K562 treated with DMSO at 1 percent for 24 hours (cell line): ENCODE data around the gene DGKZ. TPM values are rescaled to one million over a fixed set of nuclear protein-coding genes. Genes with fewer than 3 reads are reported as not detected.

Experiments used
- total RNA-seq: library from RNA; unstranded; fragments of 300-600 nt; gene quantifications from 2 replicates; pipeline ENCODE4 v1.2.3, GENCODE V29; 2022; ENCODE audit warnings: low read depth; ENCODE audit not compliant: insufficient read depth

The DGKZ gene
- total RNA-seq = 112 and 116 TPM in 2 replicates

GRCh38 chr11:46346886-46347636 is at the start of gene DGKZ:
Gene DGKZ (plus strand): TSS chr11:46347463. CDS start chr11:46347660, 197 bp downstream.

DNA sequence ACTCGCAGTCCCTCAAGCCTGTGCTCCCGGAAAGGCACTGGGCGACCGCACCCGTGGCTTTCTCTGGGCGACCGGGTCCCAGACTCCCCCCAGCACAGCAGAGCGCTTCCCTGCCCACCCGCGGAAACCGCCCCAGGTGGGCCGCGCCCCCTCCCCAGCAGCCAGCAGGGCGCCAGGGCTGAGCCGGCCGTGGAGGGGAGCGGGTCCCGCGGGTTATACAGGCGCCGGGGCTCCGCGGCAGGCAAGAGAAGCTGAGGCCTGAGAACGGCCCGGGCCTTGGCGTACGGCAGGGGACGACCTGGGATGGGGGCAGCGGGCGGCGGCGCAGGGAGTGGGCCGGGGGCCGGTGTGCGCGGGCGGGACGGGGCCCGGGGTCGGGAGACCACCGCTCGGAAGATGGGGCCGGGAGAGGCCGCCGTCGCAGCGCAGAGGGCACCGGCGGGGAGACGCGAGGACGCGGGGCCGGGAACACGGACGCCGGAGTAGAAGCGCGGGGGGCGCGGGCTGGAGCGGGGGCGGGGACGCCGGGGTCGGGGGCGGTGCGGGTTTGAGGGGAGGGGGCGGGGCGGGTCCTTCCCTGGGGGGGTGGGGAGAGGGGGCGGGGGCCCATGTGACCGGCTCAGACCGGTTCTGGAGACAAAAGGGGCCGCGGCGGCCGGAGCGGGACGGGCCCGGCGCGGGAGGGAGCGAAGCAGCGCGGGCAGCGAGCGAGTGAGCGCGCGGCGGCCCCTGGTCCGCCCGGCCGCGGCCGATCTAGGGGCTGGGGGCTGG is 34.0 kb downstream of the DGKZ start, which contains the start of gene MDK:
TSS of gene MDK (plus strand) at position 622 of the 771 bp plus-strand sequence. CDS start 389 bp downstream, outside the sequence.

GRCh38 chr11:46391578-46392420 is 44.5 kb downstream of the DGKZ start, which contains the start of gene CHRM4:
Gene CHRM4 (minus strand): TSS chr11:46391776. CDS start chr11:46386557, 5,219 bp downstream.

Other genes with a start within 250 kb of the DGKZ start
- 29.4 and 31.2 TPM in 2 replicates for gene PHF21A, start 226.0 kb upstream of the DGKZ start, total RNA-seq
- 38.4 and 44.4 TPM in 2 replicates for gene CREB3L1, start 69.8 kb upstream of the DGKZ start, total RNA-seq
- gene MDK, start 34.2 kb downstream of the DGKZ start, total RNA-seq = 213 and 219 TPM in 2 replicates
- 0.76 and 1.4 TPM in 2 replicates for gene CHRM4, start 44.3 kb downstream of the DGKZ start, total RNA-seq
- gene AMBRA1, start 246.6 kb downstream of the DGKZ start, total RNA-seq = 43.3 and 48.4 TPM in 2 replicates